HG03095 (cell line): ENCODE data around the gene FAM163B.
"Not testable (repeated sequence)": the region's sequence is repeated elsewhere in the genome, so short reads cannot be mapped to it uniquely, and the experiment has no call there.

Experiments used
- ATAC-seq: cut with Tn5 transposase; IDR thresholded peaks from one replicate; pipeline ENCODE4 v1.9.1; 2021; ENCODE audit warnings: moderate library complexity; ENCODE audit not compliant: unreplicated experiment

Gene FAM163B

DNA sequence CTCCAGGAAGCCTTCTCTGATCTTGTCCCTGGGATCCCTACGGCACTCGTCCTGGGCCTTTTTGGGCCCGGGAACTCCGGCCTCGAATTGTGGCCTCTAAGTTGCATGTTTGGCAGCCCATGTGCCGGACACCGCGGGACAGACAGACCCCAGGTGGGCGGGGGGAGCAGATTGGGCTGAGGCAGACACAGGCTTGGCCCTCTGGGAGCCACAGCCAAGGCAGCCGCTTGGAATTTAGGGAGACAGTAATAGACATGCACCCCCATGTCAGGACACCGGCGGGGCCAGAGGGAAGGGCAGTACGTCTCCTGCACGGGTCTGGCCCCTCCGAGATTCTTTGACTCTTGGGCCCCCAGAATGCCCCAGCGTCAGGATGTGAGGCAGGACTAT, 38.5 kb downstream of the FAM163B start:
- no peak for ATAC-seq

DNA sequence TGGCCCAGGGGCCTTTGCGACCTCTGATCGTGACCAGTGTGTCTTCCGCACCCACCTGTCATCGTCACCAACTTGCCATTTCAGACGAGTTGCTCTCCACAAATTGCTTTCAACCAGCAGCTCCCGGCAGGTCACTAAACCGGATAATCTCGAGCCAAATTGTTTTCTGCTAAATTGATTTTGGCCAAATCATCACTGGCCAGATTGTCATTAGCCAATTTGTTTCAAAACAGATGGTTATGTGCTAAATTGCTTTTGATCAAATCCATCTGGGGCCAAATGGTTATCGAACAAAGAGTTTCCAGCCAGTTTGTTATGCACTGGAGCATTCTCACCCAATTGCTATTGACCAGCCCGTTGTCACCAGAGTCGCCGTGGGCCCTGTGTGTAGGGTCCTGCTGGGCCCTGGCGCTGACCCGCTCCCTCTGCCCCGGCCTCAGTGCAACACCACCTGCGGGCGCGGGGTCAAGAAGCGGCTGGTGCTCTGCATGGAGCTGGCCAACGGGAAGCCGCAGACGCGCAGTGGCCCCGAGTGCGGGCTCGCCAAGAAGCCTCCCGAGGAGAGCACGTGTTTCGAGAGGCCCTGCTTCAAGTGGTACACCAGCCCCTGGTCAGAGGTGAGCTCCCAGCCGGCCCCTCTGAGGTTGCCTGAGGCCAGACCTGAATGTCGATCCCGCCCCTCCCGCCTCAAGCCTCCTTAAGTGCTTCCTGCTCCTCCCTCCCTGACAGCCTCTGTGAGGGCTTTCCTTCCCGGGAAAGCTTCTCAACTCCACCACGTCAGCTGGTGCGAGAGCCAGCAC, 39.1 kb downstream of the FAM163B start:
- ATAC-seq = no peak

DNA sequence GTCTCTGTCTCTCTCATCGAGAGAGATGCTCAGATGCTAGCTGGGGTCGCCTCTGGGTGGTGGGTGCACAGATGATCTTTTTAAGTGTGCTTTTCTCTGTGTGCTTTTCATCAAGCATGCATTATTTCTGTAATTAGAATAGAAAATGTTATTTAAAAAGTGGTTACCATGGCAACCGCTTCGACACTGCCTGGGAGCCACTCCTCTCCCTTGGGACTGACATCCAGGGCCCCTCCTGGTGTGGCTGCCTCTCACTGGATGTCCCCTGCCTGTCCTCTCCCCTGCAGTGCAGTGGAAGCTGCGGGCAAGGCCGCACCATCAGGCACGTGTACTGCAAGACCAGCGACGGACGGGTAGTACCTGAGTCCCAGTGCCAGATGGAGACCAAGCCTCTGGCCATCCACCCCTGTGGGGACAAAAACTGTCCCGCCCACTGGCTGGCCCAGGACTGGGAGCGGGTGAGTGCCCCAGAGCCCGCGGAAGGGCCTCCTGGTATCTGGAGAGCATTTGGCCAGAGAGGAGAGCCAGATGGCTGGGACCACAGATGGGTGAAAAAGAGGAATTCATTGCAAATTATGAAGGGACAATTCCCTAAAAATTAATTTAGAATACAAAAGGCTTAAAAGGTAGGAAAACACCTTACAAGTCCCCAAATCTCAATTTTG, 39.9 kb downstream of the FAM163B start:
- no peak for ATAC-seq

DNA sequence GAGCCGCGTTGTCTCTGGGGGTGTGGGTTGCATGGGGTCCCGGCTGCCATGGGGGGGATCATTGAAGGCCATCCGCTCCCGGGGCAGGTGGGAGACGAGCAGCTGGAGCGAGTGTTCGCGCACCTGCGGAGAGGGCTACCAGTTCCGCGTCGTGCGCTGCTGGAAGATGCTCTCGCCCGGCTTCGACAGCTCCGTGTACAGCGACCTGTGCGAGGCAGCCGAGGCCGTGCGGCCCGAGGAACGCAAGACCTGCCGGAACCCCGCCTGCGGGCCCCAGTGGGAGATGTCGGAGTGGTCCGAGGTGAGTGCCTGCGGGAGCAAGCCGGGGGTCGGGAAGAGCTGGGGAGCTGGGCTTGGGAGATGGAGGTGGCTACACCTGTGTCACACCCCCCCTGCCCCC, 41.0 kb downstream of the FAM163B start:
- ATAC-seq = no peak

DNA sequence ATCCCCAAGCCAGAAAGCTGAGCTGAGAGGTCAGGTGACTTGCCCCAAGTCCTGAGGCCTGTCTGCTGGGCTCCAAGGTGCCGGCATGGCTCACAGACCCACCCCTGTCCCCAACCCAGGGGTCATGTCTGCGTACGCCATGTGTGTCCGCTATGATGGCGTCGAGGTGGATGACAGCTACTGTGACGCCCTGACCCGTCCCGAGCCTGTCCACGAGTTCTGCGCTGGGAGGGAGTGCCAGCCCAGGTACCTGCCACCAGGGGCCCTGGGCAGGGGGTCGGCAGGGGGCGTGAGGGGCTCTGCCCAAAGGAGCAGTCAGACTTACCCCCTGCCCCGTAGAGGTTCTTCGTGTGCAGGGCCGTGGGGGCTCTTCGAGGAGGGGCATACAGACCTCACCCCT, 42.4 kb downstream of the FAM163B start:
- ATAC-seq = no peak

DNA sequence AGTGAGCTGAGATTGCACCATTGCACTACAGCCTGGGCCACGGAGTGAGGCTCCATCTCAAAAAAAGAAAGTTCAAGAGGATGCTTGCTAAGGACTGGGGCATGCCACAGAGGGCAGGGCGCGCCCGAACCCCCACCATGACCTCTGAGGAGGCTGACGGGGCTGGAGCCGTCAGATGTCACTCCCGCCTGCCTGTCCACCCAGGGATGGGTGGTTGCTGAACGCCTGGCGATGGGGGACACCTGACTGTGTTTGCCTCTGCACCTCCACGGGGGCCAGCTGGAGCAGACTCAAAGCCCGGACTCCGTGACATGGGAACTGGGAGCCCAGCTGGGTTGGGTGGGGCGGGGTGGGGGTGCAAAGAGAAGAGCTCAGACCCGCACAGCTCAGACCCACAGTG, 42.8 kb downstream of the FAM163B start:
- no peak for ATAC-seq

DNA sequence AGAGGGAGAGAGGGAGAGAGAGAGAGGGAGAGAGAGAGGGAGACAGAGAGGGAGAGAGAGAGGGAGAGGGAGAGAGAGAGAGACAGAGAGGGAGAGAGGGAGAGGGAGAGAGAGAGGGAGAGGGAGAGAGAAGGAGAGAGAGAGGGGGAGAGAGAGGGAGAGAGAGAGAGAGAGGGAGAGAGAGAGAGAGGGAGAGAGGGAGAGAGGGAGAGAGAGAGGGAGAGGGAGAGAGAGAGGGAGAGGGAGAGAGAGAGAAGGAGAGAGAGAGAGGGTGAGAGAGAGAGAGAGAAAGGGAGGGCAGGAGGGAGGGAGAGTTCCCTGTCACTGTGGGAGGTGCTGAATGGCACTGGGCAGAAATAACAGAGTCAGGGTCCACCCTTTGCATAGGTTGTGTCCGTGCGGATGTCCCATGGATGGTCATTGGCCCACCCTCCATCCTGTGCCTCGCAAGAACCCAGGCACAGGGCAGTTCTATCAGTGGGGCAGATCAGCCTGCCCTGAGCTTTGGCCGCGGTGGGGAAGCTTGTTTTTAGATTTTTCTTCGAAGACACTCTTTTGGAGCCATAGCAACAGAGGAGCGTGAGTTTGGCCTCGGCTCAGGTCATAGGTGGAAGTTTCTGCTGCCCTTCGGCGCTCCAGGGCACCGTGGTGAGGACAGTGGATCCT, 44.6 kb downstream of the FAM163B start:
- no peak for ATAC-seq

DNA sequence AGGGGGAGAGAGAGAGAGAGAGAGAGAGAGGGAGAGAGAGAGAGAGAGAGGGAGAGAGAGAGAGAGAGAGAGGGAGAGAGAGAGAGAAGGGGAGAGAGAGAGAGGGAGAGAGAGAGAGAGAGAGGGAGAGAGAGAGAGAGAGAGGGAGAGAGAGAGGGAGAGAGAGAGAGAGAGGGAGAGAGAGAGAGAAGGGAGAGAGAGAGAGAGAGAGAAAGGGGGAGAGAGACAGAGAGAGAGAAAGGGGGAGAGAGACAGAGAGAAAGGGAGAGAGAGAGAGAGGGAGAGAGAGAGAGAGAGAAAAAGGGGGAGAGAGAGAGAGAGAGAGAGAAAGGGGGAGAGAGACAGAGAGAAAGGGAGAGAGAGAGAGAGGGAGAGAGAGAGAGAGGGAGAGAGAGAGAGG, 45.4 kb downstream of the FAM163B start:
- not testable (repeated sequence) for ATAC-seq

DNA sequence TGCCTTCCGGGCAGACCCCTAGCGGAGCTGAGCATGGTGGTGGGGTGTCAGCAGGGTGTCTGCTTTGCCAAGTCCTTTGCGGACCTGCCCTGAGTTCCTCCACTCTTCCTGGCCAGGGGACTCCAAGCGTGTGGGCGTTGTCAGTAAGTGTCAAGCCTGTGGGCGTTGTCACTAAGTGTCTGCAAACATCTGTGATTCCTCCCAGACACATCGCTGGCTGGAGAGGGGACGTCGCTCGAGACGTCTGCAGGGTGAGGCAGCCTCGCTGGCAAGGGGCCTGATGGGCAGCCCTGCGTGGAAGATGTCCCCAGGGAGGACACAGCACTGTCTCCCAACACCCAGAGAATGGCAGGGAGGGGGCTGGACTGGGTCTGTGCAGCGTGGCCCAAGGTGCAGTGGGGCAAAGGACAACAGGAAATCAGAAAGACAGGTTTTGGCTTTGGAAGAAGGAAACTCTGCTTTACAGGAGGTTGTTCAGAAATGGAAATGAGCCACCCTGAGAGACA, 45.8 kb downstream of the FAM163B start:
- ATAC-seq = no peak

DNA sequence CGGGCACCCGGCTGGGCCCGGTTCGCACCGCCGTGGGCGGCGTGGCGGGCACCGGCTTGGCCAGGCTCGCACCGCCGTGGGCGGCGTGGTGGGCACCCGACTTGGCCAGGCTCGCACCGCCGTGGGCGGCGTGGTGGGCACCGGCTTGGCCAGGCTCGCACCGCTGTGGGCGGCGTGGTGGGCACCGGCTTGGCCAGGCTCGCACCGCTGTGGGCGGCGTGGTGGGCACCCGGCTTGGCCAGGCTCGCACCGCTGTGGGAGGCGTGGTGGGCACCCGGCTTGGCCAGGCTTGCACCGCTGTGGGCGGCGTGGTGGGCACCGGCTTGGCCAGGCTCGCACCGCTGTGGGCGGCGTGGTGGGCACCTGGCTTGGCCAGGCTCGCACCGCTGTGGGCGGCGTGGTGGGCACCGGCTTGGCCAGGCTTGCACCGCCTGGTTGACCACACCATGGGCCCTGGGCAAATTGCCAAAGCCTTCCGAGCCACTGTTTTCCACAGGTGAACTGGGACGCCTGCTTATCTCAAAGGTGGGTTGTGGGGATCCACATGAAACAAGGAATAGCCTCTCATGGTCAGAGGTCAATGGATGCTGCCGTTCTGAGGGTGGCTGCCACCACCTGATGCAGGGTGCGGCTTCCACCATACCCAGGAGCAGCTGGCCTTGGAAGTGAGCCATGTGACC, 46.4 kb downstream of the FAM163B start:
- no peak for ATAC-seq

DNA sequence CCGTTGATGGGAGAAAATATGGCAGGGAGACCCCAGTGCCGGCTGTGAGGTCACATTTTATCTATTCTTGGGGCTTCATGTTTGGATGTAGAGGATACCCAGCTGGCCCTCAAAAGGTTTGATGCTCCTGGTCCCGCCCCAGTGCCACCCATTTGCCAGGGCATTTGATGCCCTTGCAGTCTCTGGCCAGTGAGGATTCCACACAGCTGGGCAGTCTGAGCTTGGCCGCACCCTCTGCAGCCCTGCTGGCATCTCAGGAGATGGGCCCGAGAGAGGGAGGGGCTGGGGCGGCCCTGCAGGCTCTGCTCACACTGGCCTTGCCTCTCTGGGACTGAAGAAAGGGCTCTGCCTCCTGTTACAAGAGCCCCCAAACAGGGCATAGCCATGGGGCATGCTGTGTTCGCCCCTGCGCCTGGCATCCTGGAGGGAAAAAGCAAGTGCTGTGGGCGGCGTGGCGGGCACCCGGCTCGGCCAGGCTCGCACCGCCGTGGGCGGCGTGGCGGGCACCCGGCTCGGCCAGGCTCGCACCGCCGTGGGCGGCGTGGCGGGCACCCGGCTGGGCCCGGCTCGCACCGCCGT, 47.1 kb downstream of the FAM163B start:
- no peak for ATAC-seq

DNA sequence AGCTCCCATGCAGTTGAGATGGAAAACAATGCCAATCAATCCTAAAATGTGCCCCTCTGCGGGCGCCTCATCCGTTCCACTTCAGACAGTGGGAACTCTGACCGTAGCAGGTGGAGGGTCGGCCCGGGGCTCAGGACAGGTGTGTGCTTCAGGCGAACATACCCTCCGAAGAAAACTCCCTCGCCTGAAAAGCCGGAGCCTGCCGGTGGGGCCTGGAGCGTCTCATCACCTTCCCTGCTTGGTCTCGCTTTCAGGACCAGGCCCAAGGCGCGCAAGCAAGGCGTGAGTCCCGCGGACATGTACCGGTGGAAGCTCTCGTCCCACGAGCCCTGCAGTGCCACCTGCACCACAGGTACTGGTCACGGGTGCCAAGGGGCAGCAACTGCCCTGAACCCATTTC, 48.2 kb downstream of the FAM163B start:
- no peak for ATAC-seq

DNA sequence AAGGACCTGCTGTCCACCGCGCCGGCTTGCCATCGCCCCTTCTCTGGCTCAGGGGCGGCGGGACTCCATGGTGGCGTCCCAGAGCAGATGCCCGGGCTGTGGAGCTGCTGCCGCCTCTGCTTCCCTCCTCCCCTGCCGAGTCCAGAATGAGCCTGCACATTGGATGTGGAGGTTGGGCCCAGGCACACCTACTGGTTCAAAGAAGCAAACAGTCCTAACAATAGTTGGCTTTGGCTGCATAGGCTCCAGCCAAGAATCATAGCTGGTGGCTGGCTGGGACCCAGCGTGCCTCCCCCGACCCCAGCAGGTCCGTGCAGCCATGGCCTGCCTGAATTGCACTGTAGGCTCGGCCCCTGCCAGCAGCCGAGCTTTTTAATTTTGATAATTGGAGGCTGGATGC, 48.9 kb downstream of the FAM163B start:
- no peak for ATAC-seq

DNA sequence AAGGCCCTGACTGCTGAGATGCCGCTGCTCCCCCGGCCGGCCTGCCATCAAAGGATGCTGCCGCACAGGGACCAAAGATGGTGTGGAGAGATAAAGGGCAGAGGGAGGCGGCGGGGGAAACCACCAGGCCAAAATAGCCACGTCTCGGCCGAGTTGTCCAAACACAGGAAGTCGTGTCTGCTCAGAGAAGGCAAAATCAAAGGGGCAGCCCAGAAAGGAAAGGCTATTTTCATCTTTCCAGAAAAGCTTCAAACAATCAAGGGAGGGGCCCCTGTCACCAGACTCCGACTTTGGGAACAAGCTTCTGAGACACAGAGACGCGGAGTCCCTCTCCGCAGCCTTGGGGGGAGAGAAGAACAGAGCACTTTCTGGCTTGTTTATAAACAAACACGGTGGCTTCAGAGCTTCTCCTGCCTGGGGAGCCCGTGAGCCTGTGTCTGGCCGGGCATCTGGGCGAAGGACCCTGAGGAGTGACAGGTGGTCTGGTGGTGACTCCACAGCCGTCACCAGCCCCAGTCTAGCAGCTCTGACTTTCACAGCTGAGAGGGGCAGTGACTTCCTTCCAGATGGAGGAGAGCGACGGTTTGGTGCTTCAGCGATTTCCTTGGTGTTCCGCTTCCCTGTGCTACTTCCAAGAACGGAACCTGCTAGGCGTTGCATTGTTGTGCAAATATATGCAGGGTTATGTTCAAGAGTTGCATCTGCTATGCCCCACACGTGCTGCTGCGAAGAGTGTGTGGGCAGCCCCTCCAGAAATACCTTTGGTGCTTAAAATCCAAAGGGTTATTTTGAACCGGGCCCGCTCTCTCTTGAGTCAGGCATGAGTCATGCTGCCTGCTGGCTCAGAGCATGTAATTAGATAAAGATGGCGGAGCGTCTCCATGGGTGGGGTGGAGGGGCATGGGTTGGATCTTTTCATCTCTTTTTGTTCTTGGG, 50.7 kb downstream of the FAM163B start:
- ATAC-seq = no peak

DNA sequence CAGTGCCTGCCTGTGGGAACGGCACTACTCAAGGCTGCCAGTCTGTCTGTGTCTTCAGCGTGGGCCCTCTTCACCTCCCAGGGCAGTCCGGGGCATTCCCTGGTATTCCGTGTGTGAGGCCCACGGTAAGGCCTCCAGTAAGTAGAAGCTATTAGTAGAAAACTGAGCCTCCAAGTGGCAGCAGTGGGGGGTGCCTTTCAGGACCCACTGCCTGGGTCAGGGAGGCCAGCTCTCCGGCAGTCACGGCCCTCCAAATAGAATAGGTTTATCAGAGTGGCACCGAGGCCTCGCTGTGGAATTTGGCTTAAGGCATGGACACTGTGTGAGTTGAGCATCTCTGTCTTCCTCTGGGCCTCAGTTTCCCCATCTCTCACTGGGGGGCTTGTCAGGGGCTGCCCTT, 51.6 kb downstream of the FAM163B start:
- no peak for ATAC-seq

DNA sequence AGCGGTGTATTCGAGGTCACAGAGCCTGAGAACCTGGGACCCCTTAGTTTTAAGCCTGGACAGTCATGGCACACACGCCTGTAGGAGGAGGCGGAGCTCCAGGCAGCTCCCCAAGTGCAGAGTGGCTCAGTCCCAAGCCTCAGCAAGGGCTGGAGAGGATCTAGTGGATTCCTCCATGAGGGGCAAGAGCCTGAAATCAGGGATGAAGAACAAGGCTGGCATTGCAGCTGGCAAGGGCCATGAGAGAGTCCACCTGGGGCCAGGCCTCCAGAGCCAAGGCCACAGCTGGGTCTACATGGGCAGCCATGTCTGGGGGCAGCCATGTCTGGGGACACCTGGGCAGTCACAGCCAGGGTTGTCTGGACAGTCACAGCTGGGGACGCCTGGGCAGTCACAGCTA, 52.8 kb downstream of the FAM163B start:
- no peak for ATAC-seq

DNA sequence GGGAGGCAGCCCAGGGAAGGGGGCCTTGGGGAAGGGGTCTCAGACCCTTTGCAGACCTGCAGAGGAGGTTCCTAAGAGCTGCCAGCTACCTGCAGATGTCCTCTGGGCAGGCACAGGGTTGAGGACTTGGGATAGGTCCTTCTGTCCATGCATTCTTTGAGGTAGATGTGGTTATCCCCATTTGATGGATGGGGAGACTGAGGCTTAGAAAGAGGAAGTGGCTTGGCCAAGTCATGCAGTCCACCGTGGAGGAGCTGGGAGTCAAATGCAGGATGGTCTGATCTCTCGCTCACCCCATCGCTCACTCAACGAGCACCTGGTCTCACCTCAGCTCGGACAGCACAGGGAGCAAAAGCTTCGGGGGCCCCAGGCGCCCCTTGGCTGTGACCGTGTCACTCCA, 54.5 kb downstream of the FAM163B start:
- ATAC-seq = no peak

DNA sequence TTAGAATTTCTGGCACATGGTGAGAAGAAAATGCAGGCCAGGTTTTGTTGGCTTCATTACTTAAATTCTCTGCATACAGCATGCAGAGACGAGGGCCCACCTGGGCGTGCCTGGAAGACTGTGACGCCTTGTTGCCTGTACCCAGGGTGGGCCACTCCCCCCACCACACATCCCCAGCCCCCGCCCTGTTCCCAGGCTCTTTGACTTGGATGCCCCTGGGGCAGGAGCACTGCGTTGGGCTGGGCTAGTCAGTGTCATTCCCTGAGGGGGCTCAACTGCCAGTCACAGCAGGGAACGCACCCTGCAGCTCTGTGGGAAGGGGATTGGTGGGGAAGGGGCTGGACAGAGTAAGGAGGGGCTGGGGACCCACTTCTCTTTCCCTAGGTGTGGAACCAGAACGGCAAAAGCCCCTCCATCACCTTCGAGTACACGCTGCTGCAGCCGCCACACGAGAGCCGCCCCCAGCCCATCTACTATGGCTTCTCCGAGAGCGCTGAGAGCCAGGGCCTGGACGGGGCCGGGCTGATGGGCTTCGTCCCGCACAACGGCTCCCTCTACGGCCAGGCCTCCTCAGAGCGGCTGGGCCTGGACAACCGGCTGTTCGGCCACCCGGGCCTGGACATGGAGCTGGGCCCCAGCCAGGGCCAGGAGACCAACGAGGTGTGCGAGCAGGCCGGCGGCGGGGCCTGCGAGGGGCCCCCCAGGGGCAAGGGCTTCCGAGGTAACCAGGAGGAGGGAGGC, 55.0 kb downstream of the FAM163B start:
- no peak for ATAC-seq

DNA sequence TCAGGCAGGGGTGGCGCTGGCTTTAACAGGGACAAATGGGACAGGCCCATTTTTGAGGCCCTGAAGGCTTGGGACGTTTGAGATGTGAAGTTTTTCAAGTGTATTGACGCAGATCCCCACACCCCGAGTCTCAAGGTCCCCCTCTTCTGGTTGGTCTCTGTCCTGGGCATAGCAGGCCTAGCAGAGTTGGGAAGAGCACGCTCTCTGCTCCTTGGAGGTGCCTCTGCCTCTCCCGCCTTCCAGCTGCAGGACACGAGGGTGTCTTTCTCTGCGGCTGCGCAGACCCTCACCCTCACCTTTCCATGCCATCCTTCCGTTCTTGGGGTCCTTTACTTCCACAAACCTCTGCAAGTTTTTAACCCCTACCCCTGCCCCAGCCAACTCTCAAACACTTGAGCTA, 56.1 kb downstream of the FAM163B start:
- no peak for ATAC-seq
